HEK293T (cell line): Measurements from ENCODE around the gene GRIN3B.

Experiments used
- CTCF ChIA-PET: fragments of 350-600 bp; formaldehyde crosslinking; extraction: SDS; loops from one replicate; lab custom pipeline; 2021; ENCODE audit warnings: antibody characterized with exemption, inconsistent platforms; lab: Yijun Ruan, JAX
- POLR2A ChIA-PET: fragments of 350-600 bp; formaldehyde crosslinking; extraction: SDS; loops from one replicate; lab custom pipeline; 2020; ENCODE audit warnings: antibody characterized with exemption, inconsistent platforms; lab: Yijun Ruan, JAX
- DNase-seq: peaks from one replicate; pipeline ENCODE4 v3.0.0; 2012; ENCODE audit warnings: mixed read lengths; ENCODE audit errors: extremely low spot score
- ARNT ChIP-seq: fragments of 450-650 bp; IDR thresholded peaks from 2 replicates; pipeline ENCODE4 v1.6.1; 2017; ENCODE audit warnings: mild to moderate bottlenecking
- BHLHE40 ChIP-seq: fragments of 450-650 bp; IDR thresholded peaks from 2 replicates; pipeline ENCODE4 v1.6.1; 2016; ENCODE audit warnings: mild to moderate bottlenecking, moderate library complexity, borderline replicate concordance
- CTBP1 ChIP-seq: fragments of 450-650 bp; IDR thresholded peaks from 2 replicates; pipeline ENCODE4 v1.6.1; 2016; ENCODE audit warnings: borderline replicate concordance
- ELF4 ChIP-seq: fragments of 450-650 bp; IDR thresholded peaks from 2 replicates; pipeline ENCODE4 v1.6.1; 2017; ENCODE audit warnings: antibody characterized with exemption
- FOXA1 ChIP-seq: fragments of 450-650 bp; IDR thresholded peaks from 2 replicates; pipeline ENCODE4 v1.6.1; 2016; ENCODE audit warnings: mild to moderate bottlenecking
- FOXK2 ChIP-seq: fragments of 450-650 bp; IDR thresholded peaks from 2 replicates; pipeline ENCODE4 v1.6.1; 2016; ENCODE audit warnings: mild to moderate bottlenecking
- FOXM1 ChIP-seq: fragments of 450-650 bp; IDR thresholded peaks from 2 replicates; pipeline ENCODE4 v1.6.1; 2017; ENCODE audit warnings: mild to moderate bottlenecking, borderline replicate concordance
- HDGF ChIP-seq: fragments of 450-650 bp; IDR thresholded peaks from 2 replicates; pipeline ENCODE4 v1.6.1; 2017; ENCODE audit warnings: antibody characterized with exemption, borderline replicate concordance
- L3MBTL2 ChIP-seq: fragments of 450-650 bp; conservative IDR thresholded peaks from 2 replicates; pipeline ENCODE4 v1.6.1; 2016; ENCODE audit warnings: mild to moderate bottlenecking
- LEF1 ChIP-seq: fragments of 450-650 bp; IDR thresholded peaks from 2 replicates; pipeline ENCODE4 v1.6.1; 2017; ENCODE audit warnings: mild to moderate bottlenecking, borderline replicate concordance
- NFRKB ChIP-seq: fragments of 450-650 bp; IDR thresholded peaks from 2 replicates; pipeline ENCODE4 v1.6.1; 2016; ENCODE audit warnings: mild to moderate bottlenecking, moderate library complexity
- PKNOX1 ChIP-seq: fragments of 450-650 bp; IDR thresholded peaks from 2 replicates; pipeline ENCODE4 v1.6.1; 2016
- SP1 ChIP-seq: fragments of 450-650 bp; IDR thresholded peaks from 2 replicates; pipeline ENCODE4 v1.6.1; 2017
- SUZ12 ChIP-seq: fragments of 450-650 bp; IDR thresholded peaks from 2 replicates; pipeline ENCODE4 v1.6.1; 2016; ENCODE audit warnings: mild to moderate bottlenecking
- TARDBP ChIP-seq: fragments of 450-650 bp; IDR thresholded peaks from 2 replicates; pipeline ENCODE4 v1.6.1; 2016
- ZNF384 ChIP-seq: fragments of 450-650 bp; IDR thresholded peaks from 2 replicates; pipeline ENCODE4 v1.6.1; 2016

GRIN3B gene

DNA sequence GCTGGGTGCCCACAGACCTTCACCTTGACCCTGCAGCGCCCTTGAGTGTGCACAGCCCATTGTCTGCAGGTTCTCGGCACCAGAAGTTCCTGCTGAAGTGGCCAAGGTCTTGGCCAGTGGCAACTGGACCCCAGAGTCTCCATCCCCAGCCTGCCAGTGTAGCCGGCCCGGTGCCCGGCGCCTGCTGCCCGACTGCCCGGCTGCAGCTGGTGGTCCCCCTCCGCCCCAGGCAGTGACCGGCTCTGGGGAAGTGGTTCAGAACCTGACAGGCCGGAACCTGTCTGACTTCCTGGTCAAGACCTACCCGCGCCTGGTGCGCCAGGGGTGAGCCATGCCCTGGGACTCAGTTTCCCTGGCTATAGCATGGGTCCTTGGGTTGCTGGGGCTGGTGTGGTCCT is 54.8 kb downstream of the GRIN3B start:
- ChIA-PET POLR2A (no interaction called here), CTCF (no interaction called here)
- TF ChIP-seq BHLHE40, result no peak
- no peak for TF ChIP-seq ZNF384
- TF ChIP-seq CTBP1, result no peak
- no peak for DNase-seq

DNA sequence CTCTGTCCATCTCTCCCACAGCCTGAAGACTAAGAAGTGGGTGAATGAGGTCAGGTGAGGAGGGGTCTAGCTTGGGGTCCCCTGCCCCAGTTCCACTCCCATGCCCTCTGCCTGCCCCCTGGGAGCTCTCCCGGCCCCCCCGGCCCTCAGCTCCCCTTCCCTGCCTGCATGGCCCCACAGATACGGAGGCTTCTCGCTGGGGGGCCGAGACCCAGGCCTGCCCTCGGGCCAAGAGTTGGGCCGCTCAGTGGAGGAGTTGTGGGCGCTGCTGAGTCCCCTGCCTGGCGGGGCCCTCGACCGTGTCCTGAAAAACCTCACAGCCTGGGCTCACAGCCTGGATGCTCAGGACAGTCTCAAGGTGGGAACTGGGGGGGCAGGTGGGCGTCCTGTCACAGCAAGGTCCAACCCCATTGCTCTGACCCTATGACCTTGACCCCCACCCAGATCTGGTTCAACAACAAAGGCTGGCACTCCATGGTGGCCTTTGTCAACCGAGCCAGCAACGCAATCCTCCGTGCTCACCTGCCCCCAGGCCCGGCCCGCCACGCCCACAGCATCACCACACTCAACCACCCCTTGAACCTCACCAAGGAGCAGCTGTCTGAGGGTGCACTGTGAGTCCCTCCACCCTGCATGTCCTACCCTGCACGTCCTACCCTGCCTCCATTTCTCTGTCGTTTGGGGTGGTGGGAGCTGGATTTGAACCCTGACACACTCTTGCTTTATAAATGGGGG is 55.8 kb downstream of the GRIN3B start:
- no peak for DNase-seq
- POLR2A ChIA-PET, result no interaction called here
- TF ChIP-seq FOXK2, result no peak
- TF ChIP-seq PKNOX1, result no peak
- no peak for TF ChIP-seq ARNT
- TF ChIP-seq BHLHE40, result no peak
- TF ChIP-seq LEF1, result no peak
- TF ChIP-seq SP1, result no peak
- TF ChIP-seq SUZ12, result no peak
- no peak for TF ChIP-seq HDGF
- TF ChIP-seq CTBP1, result no peak
- no peak for TF ChIP-seq FOXM1
- TF ChIP-seq FOXA1, result no peak
- no peak for TF ChIP-seq TARDBP
- TF ChIP-seq ELF4, result no peak
- TF ChIP-seq ZNF384, result no peak
- no peak for TF ChIP-seq NFRKB
- no peak for TF ChIP-seq L3MBTL2
- CTCF ChIA-PET, result no interaction called here

DNA sequence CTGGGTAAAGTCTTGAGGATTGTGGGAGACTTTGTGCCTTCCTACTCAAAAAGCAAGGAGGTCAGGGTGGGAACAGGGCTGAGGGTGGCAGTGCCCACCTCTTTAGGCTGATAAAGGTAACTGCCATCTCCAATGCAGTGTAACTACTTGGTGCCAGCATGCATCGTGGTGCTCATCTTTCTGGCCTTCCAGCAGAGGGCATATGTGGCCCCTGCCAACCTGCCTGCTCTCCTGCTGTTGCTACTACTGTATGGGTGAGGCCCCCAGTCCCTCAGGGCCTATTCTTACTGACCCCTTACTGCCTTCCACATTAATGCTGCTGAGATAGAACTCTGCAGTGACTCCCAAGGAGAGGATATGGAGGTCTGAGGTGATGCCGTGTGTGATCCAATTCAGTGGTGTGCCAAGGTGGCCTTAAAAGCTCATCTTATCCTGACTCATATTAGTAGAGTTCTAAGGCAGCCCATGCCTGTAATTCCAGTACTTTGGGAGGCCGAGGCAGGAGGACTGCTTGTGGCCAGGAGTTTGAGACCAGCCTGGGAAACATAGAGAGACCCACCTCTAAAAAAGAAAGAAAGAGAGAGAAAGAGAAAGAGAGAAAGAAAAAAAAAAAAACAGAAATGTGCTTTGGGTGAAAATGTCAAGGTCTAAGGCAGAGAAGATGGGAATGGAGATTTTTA is 57.1 kb downstream of the GRIN3B start:
- POLR2A ChIA-PET, result no interaction called here
- TF ChIP-seq L3MBTL2 (no peak), NFRKB (no peak), TARDBP (no peak), HDGF (no peak), BHLHE40 (no peak), FOXM1 (no peak), CTBP1 (no peak), ELF4 (no peak), SP1 (no peak)
- no peak for DNase-seq
- CTCF ChIA-PET, result interaction anchor here (0.7 kb wide), 1 partner anchor 51 kb away, joined by 5 read pairs; no protein-coding TSS in a partner anchor

DNA sequence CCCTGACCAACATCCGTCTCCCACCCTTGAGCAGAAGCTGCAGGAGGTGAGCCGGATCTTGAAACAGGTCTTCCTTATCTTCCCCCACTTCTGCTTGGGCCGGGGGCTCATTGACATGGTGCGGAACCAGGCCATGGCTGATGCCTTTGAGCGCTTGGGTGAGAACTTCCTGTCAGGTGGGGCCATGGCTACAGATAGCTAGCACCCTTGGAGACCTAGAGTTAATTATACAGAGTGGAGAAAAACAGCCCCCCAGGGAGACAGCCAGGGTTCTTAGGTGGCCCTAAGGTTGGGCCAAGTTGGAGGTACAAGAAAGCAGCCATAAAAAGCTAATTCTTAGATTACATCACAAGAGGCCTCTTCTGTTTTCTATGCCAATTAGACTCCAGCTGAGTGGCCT is 57.9 kb downstream of the GRIN3B start:
- TF ChIP-seq FOXA1 (no peak), BHLHE40 (no peak), ARNT (no peak), PKNOX1 (no peak), SUZ12 (no peak), TARDBP (no peak), FOXM1 (no peak), LEF1 (no peak), ELF4 (no peak), SP1 (no peak), L3MBTL2 (no peak), HDGF (no peak), FOXK2 (no peak), NFRKB (no peak), CTBP1 (no peak), ZNF384 (no peak)
- no peak for DNase-seq
- POLR2A ChIA-PET, result no interaction called here
- CTCF ChIA-PET, result no interaction called here
